GM13976 (cell line): ENCODE results near the gene CERT1.

Experiments
- DNase-seq: peaks from one replicate; pipeline ENCODE4 v3.0.0; 2012; ENCODE audit warnings: low spot score
- CTCF ChIP-seq: IDR thresholded peaks from 2 replicates; pipeline ENCODE4 v1.5.1; 2012; ENCODE audit warnings: borderline replicate concordance, mild to moderate bottlenecking; ENCODE audit not compliant: insufficient read depth; ENCODE audit errors: extremely low read depth, missing control alignments, control extremely low read depth
- in situ Hi-C: fragments of 300-500 bp; cut with MboI; formaldehyde crosslinking; loops from one replicate; pipeline ENCODE4 v1.12.0; 2022; ENCODE audit warnings: low sequenced_read_pairs, mixed read lengths, inconsistent platforms; ENCODE audit not compliant: unreplicated experiment

The CERT1 gene

DNA sequence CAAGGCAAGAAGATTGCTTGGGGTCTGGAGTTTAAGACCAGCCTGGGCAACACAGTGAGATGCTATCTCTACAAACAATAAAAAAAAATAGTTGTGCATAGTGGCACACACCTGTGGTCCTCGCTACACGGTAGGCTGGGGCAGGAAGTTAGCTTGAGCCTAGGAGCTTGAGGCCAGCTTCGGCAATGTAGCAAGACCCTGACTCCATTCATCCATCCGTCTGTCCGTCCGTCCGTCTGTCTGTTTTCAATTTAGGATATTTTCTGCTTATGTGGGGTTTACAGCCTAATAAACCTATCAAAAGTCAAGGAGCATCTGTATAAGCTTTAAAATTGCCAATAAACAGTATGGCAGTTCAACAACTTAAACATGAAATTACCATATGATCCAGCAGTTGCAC is 154.7 kb downstream of the CERT1 start:
- in situ Hi-C loops, result no loop called here
- no peak for DNase-seq
- no peak for TF ChIP-seq CTCF

- DNase-seq, result no peak
- in situ Hi-C loops, result no loop called here
- TF ChIP-seq CTCF, result no peak
Observed at GRCh38 chr5:75355236-75355635, 156.2 kb downstream of the CERT1 start.

- no peak for DNase-seq
- TF ChIP-seq CTCF, result no peak
- in situ Hi-C loops, result no loop called here
Observed at GRCh38 chr5:75351139-75351926, 160.1 kb downstream of the CERT1 start.

- no peak for TF ChIP-seq CTCF
- no peak for DNase-seq
- in situ Hi-C loops, result no loop called here
Observed at GRCh38 chr5:75349663-75350062, 161.8 kb downstream of the CERT1 start.

DNA sequence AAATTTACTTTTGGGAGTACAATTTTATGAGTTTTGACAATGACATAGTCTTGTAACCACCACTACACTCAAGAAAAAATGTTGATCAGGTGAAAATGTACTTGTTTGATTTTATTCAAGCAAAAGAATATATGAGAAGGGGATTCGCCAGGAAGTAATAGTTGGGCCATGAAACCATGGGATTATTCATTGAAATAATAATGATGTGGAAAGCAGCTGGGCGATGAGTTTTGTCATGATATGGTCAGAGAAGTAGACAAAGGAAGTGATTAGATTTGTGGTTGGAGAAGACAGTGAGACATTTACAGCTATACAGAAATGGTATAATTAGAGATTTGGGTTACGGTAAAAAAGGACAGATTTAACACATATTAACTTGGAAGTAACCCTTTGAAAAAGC is 163.2 kb downstream of the CERT1 start:
- in situ Hi-C loops, result no loop called here
- no peak for TF ChIP-seq CTCF
- DNase-seq, result no peak

DNA sequence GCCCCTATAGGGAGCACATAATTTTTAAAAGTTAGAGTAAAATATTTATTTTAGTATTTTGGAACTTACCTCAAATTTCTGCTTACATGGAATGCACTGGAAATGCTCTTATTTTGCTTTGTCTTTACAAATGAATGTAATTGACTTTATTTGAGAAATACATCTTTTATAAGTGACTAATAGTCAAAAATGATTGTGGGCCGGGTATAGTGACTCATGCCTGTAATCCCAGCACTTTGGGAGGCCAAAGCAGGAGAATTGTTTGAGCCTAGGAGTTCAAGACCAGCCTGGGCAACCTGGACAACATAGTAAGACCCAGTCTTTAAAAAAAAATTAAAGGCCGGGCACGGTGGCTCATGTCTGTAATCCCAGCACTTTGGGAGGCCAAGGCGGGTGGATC is 168.6 kb downstream of the CERT1 start:
- no peak for DNase-seq
- in situ Hi-C loops, result no loop called here
- no peak for TF ChIP-seq CTCF
